Hepatocyte (in vitro differentiated cells): Measurements from ENCODE around the gene GRID2IP. TPM values are rescaled to one million over a fixed set of nuclear protein-coding genes. Genes with fewer than 3 reads are reported as not detected.

ENCODE experiments used
- DNase-seq: peaks from one replicate; pipeline ENCODE4 v3.0.0-alpha.2; 2016; ENCODE audit warnings: low spot score
- H2AFZ ChIP-seq: fragments of 200-600 bp; sonication (generic); 2 replicates; pipeline ENCODE4 v1.6.0; 2016; ENCODE audit warnings: antibody characterized with exemption, mild to moderate bottlenecking
- H3K27ac ChIP-seq: fragments of 200-600 bp; sonication (generic); 2 replicates; pipeline ENCODE4 v1.5.1; 2016; ENCODE audit warnings: mild to moderate bottlenecking
- H3K27me3 ChIP-seq: fragments of 200-600 bp; sonication (generic); 2 replicates; pipeline ENCODE4 v1.6.1; 2016
- H3K36me3 ChIP-seq: fragments of 200-600 bp; sonication (generic); replicated peaks from 2 replicates; pipeline ENCODE4 v1.5.1; 2016; ENCODE audit warnings: low read depth; ENCODE audit not compliant: insufficient read depth
- H3K4me1 ChIP-seq: fragments of 200-600 bp; sonication (generic); 2 replicates; pipeline ENCODE4 v1.5.1; 2016; ENCODE audit warnings: mild to moderate bottlenecking, moderate library complexity; ENCODE audit not compliant: insufficient read depth
- H3K4me2 ChIP-seq: fragments of 200-600 bp; sonication (generic); 2 replicates; pipeline ENCODE4 v1.6.0; 2016
- H3K4me3 ChIP-seq: fragments of 200-600 bp; sonication (generic); 2 replicates; pipeline ENCODE4 v1.5.1; 2016; ENCODE audit warnings: mild to moderate bottlenecking
- H3K79me2 ChIP-seq: fragments of 200-600 bp; sonication (generic); 2 replicates; pipeline ENCODE4 v1.6.0; 2017; ENCODE audit warnings: mild to moderate bottlenecking
- H3K9me2 ChIP-seq: fragments of 200-600 bp; sonication (generic); replicated peaks from 2 replicates; pipeline ENCODE4 v1.6.0; 2017; ENCODE audit warnings: mild to moderate bottlenecking; ENCODE audit not compliant: insufficient read depth
- H3K9me3 ChIP-seq: fragments of 200-600 bp; sonication (generic); 2 replicates; pipeline ENCODE4 v1.5.1; 2016; ENCODE audit warnings: low read depth, mild to moderate bottlenecking
- H4K20me1 ChIP-seq: fragments of 200-600 bp; sonication (generic); 2 replicates; pipeline ENCODE4 v1.6.0; 2016; ENCODE audit warnings: mild to moderate bottlenecking; ENCODE audit not compliant: insufficient read depth, poor library complexity, severe bottlenecking
- CTCF ChIP-seq: fragments of 200-600 bp; sonication (generic); IDR thresholded peaks from 2 replicates; pipeline ENCODE4 v1.5.1; 2016; ENCODE audit warnings: antibody characterized with exemption, mild to moderate bottlenecking; ENCODE audit not compliant: poor library complexity
- EZH2 ChIP-seq: fragments of 200-600 bp; sonication (generic); IDR thresholded peaks from 2 replicates; pipeline ENCODE4 v1.6.1; 2016; ENCODE audit warnings: antibody characterized with exemption, mild to moderate bottlenecking, borderline replicate concordance
- EZH2phosphoT487 ChIP-seq: fragments of 200-600 bp; sonication (generic); IDR thresholded peaks from one replicate; pipeline ENCODE4 v1.6.1; 2018; ENCODE audit warnings: antibody characterized with exemption, mild to moderate bottlenecking, low read depth, moderate library complexity; ENCODE audit not compliant: unreplicated experiment, severe bottlenecking
- WGBS: methylation state at CpG from one replicate; pipeline ENCODE4 v1.1.6; 2016; ENCODE audit warnings: low lambda C conversion rate; ENCODE audit errors: missing lambda C conversion rate; 5-methylcytosine and 5-hydroxymethylcytosine counted together
- polyA plus RNA-seq: library from polyadenylated mRNA; unstranded; fragments of >200 nt; fragmentation: Nextera tagmentation; extraction: Ambion mirVana; gene quantifications from 2 replicates; pipeline ENCODE4 v1.2.1, GENCODE V29; 2016
- total RNA-seq: library from RNA; depleted of rRNA; stranded (reverse); fragments of >200 nt; gene quantifications from 2 replicates; pipeline ENCODE4 v1.2.3, GENCODE V29; 2014

The GRID2IP gene
- total and polyA plus RNA-seq, 2 experiments from 2014 or later, result 0.25 to 0.73 TPM

GRCh38 chr7:6510476-6511133 lies 40.7 kb downstream of the GRID2IP start:
- H3K4me3 ChIP-seq, result no peak overlapping the region
- no peaks in the 10 kb centered on the region for H3K79me2 ChIP-seq
- no peak overlapping the region for H2AFZ ChIP-seq
- 93% methylated on average over 26 of the region's 26 CpGs for WGBS
- TF ChIP-seq EZH2phosphoT487 (no peak), EZH2 (no peak), CTCF (no peak)
- H3K36me3 ChIP-seq, result no peaks in the 10 kb centered on the region
- H3K9me2 ChIP-seq, result no peaks in the 10 kb centered on the region
- no peak overlapping the region for H3K27ac ChIP-seq
- DNase-seq, result no peak
- H3K9me3 ChIP-seq, result no peaks in the 10 kb centered on the region
- H3K4me2 ChIP-seq, result no peak overlapping the region
- H3K4me1 ChIP-seq, result no peaks in the 10 kb centered on the region
- no peaks in the 10 kb centered on the region for H3K27me3 ChIP-seq
- no peaks in the 10 kb centered on the region for H4K20me1 ChIP-seq

- no peak for DNase-seq
- 100% methylated on average over 11 of the region's 24 CpGs for WGBS
Measured at GRCh38 chr7:6508950-6509349, 42.3 kb downstream of the GRID2IP start.

GRCh38 chr7:6508539-6508938 lies 42.7 kb downstream of the GRID2IP start:
- H3K4me1 ChIP-seq, result no peaks in the 10 kb centered on the region
- H4K20me1 ChIP-seq, result no peaks in the 10 kb centered on the region
- no peaks in the 10 kb centered on the region for H3K27me3 ChIP-seq
- 92% methylated on average over 6 of the region's 6 CpGs for WGBS
- no peaks in the 10 kb centered on the region for H3K79me2 ChIP-seq
- H3K36me3 ChIP-seq, result no peaks in the 10 kb centered on the region
- H3K9me2 ChIP-seq, result no peaks in the 10 kb centered on the region
- no peak overlapping the region for H3K27ac ChIP-seq
- H2AFZ ChIP-seq, result no peak overlapping the region
- no peak for TF ChIP-seq EZH2
- no peak for TF ChIP-seq EZH2phosphoT487
- no peak for TF ChIP-seq CTCF
- H3K4me3 ChIP-seq, result no peak overlapping the region
- no peaks in the 10 kb centered on the region for H3K9me3 ChIP-seq
- no peak for DNase-seq
- H3K4me2 ChIP-seq, result no peak overlapping the region

More at GRCh38 chr7:6508950-6509349, 42.3 kb downstream of the GRID2IP start:
- no peak overlapping the region for H3K4me2 ChIP-seq
- H3K27ac ChIP-seq, result no peak overlapping the region
- no peaks in the 10 kb centered on the region for H3K27me3 ChIP-seq
- H4K20me1 ChIP-seq, result no peaks in the 10 kb centered on the region
- H3K36me3 ChIP-seq, result no peaks in the 10 kb centered on the region
- TF ChIP-seq EZH2, result no peak
- TF ChIP-seq EZH2phosphoT487, result no peak
- no peak for TF ChIP-seq CTCF
- no peaks in the 10 kb centered on the region for H3K9me2 ChIP-seq
- H3K9me3 ChIP-seq, result no peaks in the 10 kb centered on the region
- no peak overlapping the region for H3K4me3 ChIP-seq
- no peak overlapping the region for H2AFZ ChIP-seq
- no peaks in the 10 kb centered on the region for H3K79me2 ChIP-seq
- no peaks in the 10 kb centered on the region for H3K4me1 ChIP-seq
